ENCODE results near the gene DNAJC25.

The DNAJC25 gene

GRCh38 chr9:111657051-111657450 lies 25.9 kb downstream of the DNAJC25 start:
- no peak overlapping the region for H3K4me2 ChIP-seq (ENCODE audit: insufficient read depth, low read length)
- H3K9ac ChIP-seq (ENCODE audit: low read depth, low read length) = no peak overlapping the region
- H3K27me3 ChIP-seq (ENCODE audit: insufficient read depth, low read length, poor library complexity) = no peaks in the 10 kb centered on the region
- peaks cover 11% of the 10 kb centered on the region for H3K4me1 ChIP-seq (ENCODE audit: insufficient read depth, low read length)
- no peak for TF ChIP-seq EZH2 (IDR thresholded peaks at IDR 0.05; ENCODE audit: borderline replicate concordance, low read depth, low read length, severe bottlenecking)
- TF ChIP-seq, protein P1, sequence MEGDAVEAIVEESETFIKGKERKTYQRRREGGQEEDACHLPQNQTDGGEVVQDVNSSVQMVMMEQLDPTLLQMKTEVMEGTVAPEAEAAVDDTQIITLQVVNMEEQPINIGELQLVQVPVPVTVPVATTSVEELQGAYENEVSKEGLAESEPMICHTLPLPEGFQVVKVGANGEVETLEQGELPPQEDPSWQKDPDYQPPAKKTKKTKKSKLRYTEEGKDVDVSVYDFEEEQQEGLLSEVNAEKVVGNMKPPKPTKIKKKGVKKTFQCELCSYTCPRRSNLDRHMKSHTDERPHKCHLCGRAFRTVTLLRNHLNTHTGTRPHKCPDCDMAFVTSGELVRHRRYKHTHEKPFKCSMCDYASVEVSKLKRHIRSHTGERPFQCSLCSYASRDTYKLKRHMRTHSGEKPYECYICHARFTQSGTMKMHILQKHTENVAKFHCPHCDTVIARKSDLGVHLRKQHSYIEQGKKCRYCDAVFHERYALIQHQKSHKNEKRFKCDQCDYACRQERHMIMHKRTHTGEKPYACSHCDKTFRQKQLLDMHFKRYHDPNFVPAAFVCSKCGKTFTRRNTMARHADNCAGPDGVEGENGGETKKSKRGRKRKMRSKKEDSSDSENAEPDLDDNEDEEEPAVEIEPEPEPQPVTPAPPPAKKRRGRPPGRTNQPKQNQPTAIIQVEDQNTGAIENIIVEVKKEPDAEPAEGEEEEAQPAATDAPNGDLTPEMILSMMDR (IDR thresholded peaks at IDR 0.05; ENCODE audit: borderline replicate concordance, extremely low read depth, low read length, poor library complexity, severe bottlenecking) = no peak
- H3K36me3 ChIP-seq (ENCODE audit: insufficient read depth, low read length) = peaks cover 7% of the 10 kb centered on the region; the same call in 1 of the 2 replicates
- ATAC-seq (ENCODE audit: insufficient read depth, low read depth) (no peak), DNase-seq (no peak)
- no peaks in the 10 kb centered on the region for H4K20me1 ChIP-seq (ENCODE audit: insufficient read depth, low read length)
- H3K4me3 ChIP-seq (ENCODE audit: low read depth in 1 of 2, low read length in 2 of 2) = no peak overlapping the region
- peaks cover 3% of the 10 kb centered on the region for H3K79me2 ChIP-seq (ENCODE audit: insufficient read depth, low read length)
- no peak overlapping the region for H3K27ac ChIP-seq (ENCODE audit: low read length)
- H3K9me3 ChIP-seq (ENCODE audit: insufficient read depth, low read length, severe bottlenecking) = no peaks in the 10 kb centered on the region
- no peak overlapping the region for H2AFZ ChIP-seq (ENCODE audit: low read depth, low read length)

DNA sequence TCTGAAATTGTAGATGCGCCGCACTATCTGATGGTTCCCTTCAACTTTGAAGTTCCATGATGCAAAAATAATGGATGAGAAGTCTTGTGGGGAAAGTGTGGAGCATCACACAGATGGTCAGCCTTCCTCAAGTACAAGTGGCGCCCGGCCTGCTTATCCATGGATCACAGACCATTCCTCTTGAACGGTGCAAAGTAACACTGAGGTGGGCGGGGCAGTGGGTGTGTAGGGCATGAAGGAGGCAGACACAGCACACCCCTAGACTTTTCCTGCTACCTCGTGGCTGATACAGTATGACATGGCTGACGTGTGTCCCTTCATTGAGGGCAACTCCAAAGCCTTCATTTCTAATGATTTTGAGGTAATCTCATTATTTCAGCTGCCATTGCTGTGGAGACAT lies 27.8 kb downstream of the DNAJC25 start:
- Histone ChIP-seq H3K27ac (ENCODE audit: low read length) (no peak overlapping the region), H3K4me1 (ENCODE audit: insufficient read depth, low read length) (peaks cover 26% of the 10 kb centered on the region), H3K36me3 (ENCODE audit: insufficient read depth, low read length) (peaks cover 2% of the 10 kb centered on the region; the same call in 1 of the 2 replicates), H4K20me1 (ENCODE audit: insufficient read depth, low read length) (no peaks in the 10 kb centered on the region), H3K9me3 (ENCODE audit: insufficient read depth, low read length, severe bottlenecking) (no peaks in the 10 kb centered on the region), H3K4me3 (ENCODE audit: low read depth in 1 of 2, low read length in 2 of 2) (no peak overlapping the region), H3K9ac (ENCODE audit: low read depth, low read length) (no peak overlapping the region), H3K27me3 (ENCODE audit: insufficient read depth, low read length, poor library complexity) (no peaks in the 10 kb centered on the region), H2AFZ (ENCODE audit: low read depth, low read length) (no peak overlapping the region), H3K4me2 (ENCODE audit: insufficient read depth, low read length) (no peak overlapping the region), H3K79me2 (ENCODE audit: insufficient read depth, low read length) (peaks cover 11% of the 10 kb centered on the region)
- ATAC-seq (ENCODE audit: insufficient read depth, low read depth) (no peak), DNase-seq (no peak)
- no peak for TF ChIP-seq EZH2 (IDR thresholded peaks at IDR 0.05; ENCODE audit: borderline replicate concordance, low read depth, low read length, severe bottlenecking)
- TF ChIP-seq, protein P1 (IDR thresholded peaks at IDR 0.05; ENCODE audit: borderline replicate concordance, extremely low read depth, low read length, poor library complexity, severe bottlenecking) = no peak

- H3K27ac ChIP-seq (ENCODE audit: low read length) = no peak overlapping the region
- H3K36me3 ChIP-seq (ENCODE audit: insufficient read depth, low read length) = no peaks in the 10 kb centered on the region
- ATAC-seq (ENCODE audit: insufficient read depth, low read depth) (no peak), DNase-seq (no peak)
- peaks cover 26% of the 10 kb centered on the region for H3K4me1 ChIP-seq (ENCODE audit: insufficient read depth, low read length)
- peaks cover 17% of the 10 kb centered on the region for H3K79me2 ChIP-seq (ENCODE audit: insufficient read depth, low read length)
- no peaks in the 10 kb centered on the region for H4K20me1 ChIP-seq (ENCODE audit: insufficient read depth, low read length)
- no peaks in the 10 kb centered on the region for H3K9me3 ChIP-seq (ENCODE audit: insufficient read depth, low read length, severe bottlenecking)
- H3K27me3 ChIP-seq (ENCODE audit: insufficient read depth, low read length, poor library complexity) = no peaks in the 10 kb centered on the region
- H3K4me2 ChIP-seq (ENCODE audit: insufficient read depth, low read length) = no peak overlapping the region
- no peak overlapping the region for H2AFZ ChIP-seq (ENCODE audit: low read depth, low read length)
- no peak overlapping the region for H3K9ac ChIP-seq (ENCODE audit: low read depth, low read length)
- H3K4me3 ChIP-seq (ENCODE audit: low read depth in 1 of 2, low read length in 2 of 2) = no peak overlapping the region
- no peak for TF ChIP-seq EZH2 (IDR thresholded peaks at IDR 0.05; ENCODE audit: borderline replicate concordance, low read depth, low read length, severe bottlenecking)
- TF ChIP-seq, protein P1 (IDR thresholded peaks at IDR 0.05; ENCODE audit: borderline replicate concordance, extremely low read depth, low read length, poor library complexity, severe bottlenecking) = no peak
Measured at GRCh38 chr9:111659691-111660090, 28.6 kb downstream of the DNAJC25 start.
